SK-N-SH treated with all-trans-retinoic acid at 6 μM for 48 hours (cell line): ENCODE data around the gene NAALADL2.

ENCODE experiments used
- ARNTL ChIP-seq: fragments of 450-650 bp; formaldehyde crosslinking; IDR thresholded peaks from 2 replicates; pipeline ENCODE4 v1.5.0; 2020; ENCODE audit warnings: low read depth, mild to moderate bottlenecking, moderate library complexity, borderline replicate concordance
- CSDC2 ChIP-seq: fragments of 250-450 bp; sonication (Bioruptor Pico); IDR thresholded peaks from 2 replicates; pipeline ENCODE4 v1.5.0; 2020; ENCODE audit warnings: mild to moderate bottlenecking, moderate library complexity
- ESRRG ChIP-seq: fragments of 250-450 bp; sonication (Bioruptor Pico); IDR thresholded peaks from 2 replicates; pipeline ENCODE4 v1.6.1; 2021; ENCODE audit warnings: mild to moderate bottlenecking
- ISL1 ChIP-seq: fragments of 250-450 bp; sonication (Bioruptor Pico); IDR thresholded peaks from 2 replicates; pipeline ENCODE4 v2.1.2; 2022; ENCODE audit warnings: mild to moderate bottlenecking, moderate library complexity
- OSR1 ChIP-seq: fragments of 250-450 bp; sonication (Bioruptor Pico); IDR thresholded peaks from 2 replicates; pipeline ENCODE4 v1.8.0; 2022; ENCODE audit warnings: moderate library complexity, mild to moderate bottlenecking, inconsistent platforms
- PATZ1 ChIP-seq: fragments of 250-450 bp; sonication (Bioruptor Pico); IDR thresholded peaks from 2 replicates; pipeline ENCODE4 v1.8.0; 2020; ENCODE audit warnings: mild to moderate bottlenecking, moderate library complexity, borderline replicate concordance
- POU6F1 ChIP-seq: fragments of 250-450 bp; sonication (Bioruptor Pico); IDR thresholded peaks from 2 replicates; pipeline ENCODE4 v1.8.0; 2021; ENCODE audit warnings: low read depth, mild to moderate bottlenecking, moderate library complexity, borderline replicate concordance
- PPARA ChIP-seq: fragments of 250-450 bp; sonication (Bioruptor Pico); IDR thresholded peaks from 2 replicates; pipeline ENCODE4 v1.5.0; 2020; ENCODE audit warnings: mild to moderate bottlenecking, borderline replicate concordance
- TOX ChIP-seq: fragments of 250-450 bp; sonication (Bioruptor Pico); IDR thresholded peaks from 2 replicates; pipeline ENCODE4 v1.8.0; 2021; ENCODE audit warnings: mild to moderate bottlenecking, moderate library complexity, borderline replicate concordance
- ZFP3 ChIP-seq: fragments of 250-450 bp; sonication (Bioruptor Pico); IDR thresholded peaks from 2 replicates; pipeline ENCODE4 v1.5.0; 2020; ENCODE audit warnings: mild to moderate bottlenecking, moderate library complexity
- ZFP30 ChIP-seq: fragments of 450-650 bp; formaldehyde crosslinking; IDR thresholded peaks from 2 replicates; pipeline ENCODE4 v1.5.0; 2022; ENCODE audit warnings: mild to moderate bottlenecking, moderate library complexity
- ZNF70 ChIP-seq: fragments of 450-650 bp; formaldehyde crosslinking; IDR thresholded peaks from 2 replicates; pipeline ENCODE4 v1.5.0; 2020; ENCODE audit warnings: mild to moderate bottlenecking, moderate library complexity
- TF ChIP-seq, protein P1 (sequence below): fragments of 250-450 bp; sonication (Bioruptor Pico); IDR thresholded peaks from 2 replicates; pipeline ENCODE4 v1.5.0; 2020; ENCODE audit warnings: mild to moderate bottlenecking, moderate library complexity
- TF ChIP-seq, protein P2 (sequence below): fragments of 250-450 bp; sonication (Bioruptor Pico); IDR thresholded peaks from 2 replicates; pipeline ENCODE4 v1.5.1; 2020; ENCODE audit warnings: low read depth, mild to moderate bottlenecking, moderate library complexity

DNA sequence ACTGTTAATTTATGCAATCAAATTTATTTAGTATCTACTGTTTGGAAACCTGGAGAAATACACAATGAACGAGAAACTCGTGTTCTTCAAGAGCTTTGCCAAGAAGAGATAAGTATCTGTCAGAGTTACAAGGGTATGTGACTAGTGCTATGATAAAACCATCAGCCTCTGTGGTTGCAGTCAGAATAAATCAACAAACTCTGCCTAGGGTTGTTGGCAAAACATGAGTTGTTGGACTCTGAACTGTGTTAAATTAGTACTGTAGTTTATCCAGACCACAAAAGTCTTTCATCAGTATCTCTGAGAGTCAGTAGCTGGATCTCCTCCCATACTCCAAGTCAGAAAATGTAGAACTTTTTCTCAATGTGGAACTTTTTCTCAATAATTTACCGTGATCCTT, 918.4 kb downstream of the NAALADL2 start:
- no peak for TF ChIP-seq PATZ1 (CRISPR knock-in tag)
- no peak for TF ChIP-seq PPARA
- TF ChIP-seq, protein P1, sequence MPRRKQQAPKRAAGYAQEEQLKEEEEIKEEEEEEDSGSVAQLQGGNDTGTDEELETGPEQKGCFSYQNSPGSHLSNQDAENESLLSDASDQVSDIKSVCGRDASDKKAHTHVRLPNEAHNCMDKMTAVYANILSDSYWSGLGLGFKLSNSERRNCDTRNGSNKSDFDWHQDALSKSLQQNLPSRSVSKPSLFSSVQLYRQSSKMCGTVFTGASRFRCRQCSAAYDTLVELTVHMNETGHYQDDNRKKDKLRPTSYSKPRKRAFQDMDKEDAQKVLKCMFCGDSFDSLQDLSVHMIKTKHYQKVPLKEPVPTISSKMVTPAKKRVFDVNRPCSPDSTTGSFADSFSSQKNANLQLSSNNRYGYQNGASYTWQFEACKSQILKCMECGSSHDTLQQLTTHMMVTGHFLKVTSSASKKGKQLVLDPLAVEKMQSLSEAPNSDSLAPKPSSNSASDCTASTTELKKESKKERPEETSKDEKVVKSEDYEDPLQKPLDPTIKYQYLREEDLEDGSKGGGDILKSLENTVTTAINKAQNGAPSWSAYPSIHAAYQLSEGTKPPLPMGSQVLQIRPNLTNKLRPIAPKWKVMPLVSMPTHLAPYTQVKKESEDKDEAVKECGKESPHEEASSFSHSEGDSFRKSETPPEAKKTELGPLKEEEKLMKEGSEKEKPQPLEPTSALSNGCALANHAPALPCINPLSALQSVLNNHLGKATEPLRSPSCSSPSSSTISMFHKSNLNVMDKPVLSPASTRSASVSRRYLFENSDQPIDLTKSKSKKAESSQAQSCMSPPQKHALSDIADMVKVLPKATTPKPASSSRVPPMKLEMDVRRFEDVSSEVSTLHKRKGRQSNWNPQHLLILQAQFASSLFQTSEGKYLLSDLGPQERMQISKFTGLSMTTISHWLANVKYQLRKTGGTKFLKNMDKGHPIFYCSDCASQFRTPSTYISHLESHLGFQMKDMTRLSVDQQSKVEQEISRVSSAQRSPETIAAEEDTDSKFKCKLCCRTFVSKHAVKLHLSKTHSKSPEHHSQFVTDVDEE = no peak
- TF ChIP-seq CSDC2 (CRISPR knock-in tag) = no peak
- TF ChIP-seq ISL1 = no peak
- no peak for TF ChIP-seq ARNTL (CRISPR knock-in tag)
- no peak for TF ChIP-seq ZNF70 (CRISPR knock-in tag)
- no peak for TF ChIP-seq TOX (CRISPR knock-in tag)
- TF ChIP-seq, protein P2, sequence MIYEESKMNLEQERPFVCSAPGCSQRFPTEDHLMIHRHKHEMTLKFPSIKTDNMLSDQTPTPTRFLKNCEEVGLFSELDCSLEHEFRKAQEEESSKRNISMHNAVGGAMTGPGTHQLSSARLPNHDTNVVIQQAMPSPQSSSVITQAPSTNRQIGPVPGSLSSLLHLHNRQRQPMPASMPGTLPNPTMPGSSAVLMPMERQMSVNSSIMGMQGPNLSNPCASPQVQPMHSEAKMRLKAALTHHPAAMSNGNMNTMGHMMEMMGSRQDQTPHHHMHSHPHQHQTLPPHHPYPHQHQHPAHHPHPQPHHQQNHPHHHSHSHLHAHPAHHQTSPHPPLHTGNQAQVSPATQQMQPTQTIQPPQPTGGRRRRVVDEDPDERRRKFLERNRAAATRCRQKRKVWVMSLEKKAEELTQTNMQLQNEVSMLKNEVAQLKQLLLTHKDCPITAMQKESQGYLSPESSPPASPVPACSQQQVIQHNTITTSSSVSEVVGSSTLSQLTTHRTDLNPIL (CRISPR knock-in tag) = no peak
- no peak for TF ChIP-seq OSR1 (CRISPR knock-in tag)
- no peak for TF ChIP-seq ZFP3 (CRISPR knock-in tag)
- no peak for TF ChIP-seq ZFP30 (CRISPR knock-in tag)
- no peak for TF ChIP-seq POU6F1 (CRISPR knock-in tag)
- no peak for TF ChIP-seq ESRRG (CRISPR knock-in tag)
